Stomach (tissue), 9 donors: ENCODE measurements around the gene EGFL6. TPM values are rescaled to one million over a fixed set of nuclear protein-coding genes. Genes with fewer than 3 reads are reported as not detected.

ENCODE experiments used
- DNase-seq, 2 donors: peaks; one replicate each; pipeline versions ENCODE4 v3.0.0 to v3.0.0-alpha.2; 2013 to 2019
- H3K27ac ChIP-seq, 5 donors: fragments of 200-600 bp in 4 of 5; sonication (generic) in 4 of 5; one replicate each; pipeline ENCODE4 v1.5.1; 2013 to 2019; ENCODE audit warnings: mild to moderate bottlenecking in 1 of 5, moderate library complexity in 1 of 5
- H3K27me3 ChIP-seq, 3 donors: fragments of 200-600 bp; sonication (generic); one replicate each; pipeline ENCODE4 v1.5.1; 2017 to 2019; ENCODE audit warnings: mixed run types in 1 of 3
- H3K36me3 ChIP-seq, 4 donors: fragments of 200-600 bp; sonication (generic); 1 replicate in 3 of 4; 2 replicates in 1 of 4; pipeline ENCODE4 v1.5.1; 2016 to 2019
- H3K4me1 ChIP-seq, 4 donors: fragments of 200-600 bp; sonication (generic); one replicate each; pipeline ENCODE4 v1.5.1; 2016 to 2019
- H3K4me3 ChIP-seq, 4 donors: fragments of 200-600 bp; sonication (generic) in 3 of 4; one replicate each; pipeline ENCODE4 v1.5.1; 2016 to 2019; ENCODE audit warnings: mild to moderate bottlenecking in 1 of 4
- H3K9me3 ChIP-seq, 4 donors: fragments of 200-600 bp; sonication (generic); one replicate each; pipeline ENCODE4 v1.5.1; 2016 to 2019
- CTCF ChIP-seq, 7 experiments: fragments of 450-650 bp in 4 of 7; fragments of 200-600 bp in 3 of 7; sonication (generic) in 3 of 7; IDR thresholded peaks; one replicate each; pipeline ENCODE4 v1.5.1; 2016 to 2019; ENCODE audit warnings: antibody characterized with exemption in 7 of 7, control low read depth in 2 of 7, mild to moderate bottlenecking in 1 of 7
- EP300 ChIP-seq: sonication (generic); formaldehyde crosslinking; IDR thresholded peaks from one replicate; pipeline ENCODE4 v1.6.1; 2017; ENCODE audit warnings: antibody characterized with exemption
- POLR2A ChIP-seq, 4 donors: fragments of 450-650 bp; IDR thresholded peaks; one replicate each; pipeline ENCODE4 v1.6.1; 2016; ENCODE audit warnings: antibody characterized with exemption in 4 of 4, control low read depth in 2 of 4, mild to moderate bottlenecking in 1 of 4, moderate library complexity in 1 of 4
- POLR2AphosphoS5 ChIP-seq, 3 donors: sonication (generic); formaldehyde crosslinking; IDR thresholded peaks; one replicate each; pipeline ENCODE4 v1.6.1; 2016; ENCODE audit warnings: antibody characterized with exemption in 3 of 3
- WGBS, 5 donors: extraction: QIAGEN DNeasy Blood & Tissue Kit in 3 of 5; methylation state at CpG; one replicate each; pipeline versions ENCODE4 v1.1.5 to v1.1.7; 2013 to 2018; 5-methylcytosine and 5-hydroxymethylcytosine counted together
- intact Hi-C: fragments of 100-400 bp; cut with DNase I; formaldehyde crosslinking; loops from one replicate; pipeline ENCODE4 v1.15.1; 2023; ENCODE audit warnings: low total_unique reads
- polyA plus RNA-seq, 3 donors: library from polyadenylated mRNA; stranded (reverse); fragments of 200-250 nt; gene quantifications; one replicate each; pipeline ENCODE4 v1.2.3, GENCODE V29; 2013
- total RNA-seq, 5 donors: library from RNA; depleted of rRNA; stranded (reverse); fragments of >200 nt; gene quantifications; one replicate each; pipeline versions ENCODE4 v1.1.0 to v1.2.3, GENCODE V29; 2014 to 2016
- donor health status: healthy with polysubstance abuse.
- donor health status: Bipolar disorder and iron deficiency.
- donor health status: healthy.

The EGFL6 gene
- total and polyA plus RNA-seq, 8 donors = 0.92 to 6.4 (median 2.6) TPM; not detected in 4

- TF ChIP-seq POLR2AphosphoS5 (IDR thresholded peaks at IDR 0.05) (no peak), CTCF (IDR thresholded peaks at IDR 0.05) (peak in 1 of 7 experiments; percentile 10)
- DNase-seq = no peak
- no peak overlapping the region for H3K4me3 ChIP-seq
- H3K27me3 ChIP-seq = peaks cover 0 to 11% (median 0%) of the 10 kb centered on the region in 3 donors
- WGBS, 5 donors = 69 to 84% (median 79%) methylated on average over 3 of the region's 3 CpGs
- H3K36me3 ChIP-seq = no peaks in the 10 kb centered on the region
- intact Hi-C loops = no loop called here
- peaks cover 0 to 7% (median 3%) of the 10 kb centered on the region in 4 donors for H3K9me3 ChIP-seq
- no peak overlapping the region for H3K27ac ChIP-seq
- no peaks in the 10 kb centered on the region for H3K4me1 ChIP-seq
Measured at GRCh38 chrX:13598877-13599276, 29.5 kb downstream of the EGFL6 start.

- intact Hi-C loops = no loop called here
- H3K27ac ChIP-seq = no peak overlapping the region
- peaks cover 0 to 7% (median 3%) of the 10 kb centered on the region in 4 donors for H3K9me3 ChIP-seq
- 73 to 91% (median 87%) methylated on average over 1 of the region's 1 CpG for WGBS, 5 donors
- H3K4me3 ChIP-seq = no peak overlapping the region
- no peak for DNase-seq
- peaks cover 0 to 15% (median 0%) of the 10 kb centered on the region in 3 donors for H3K27me3 ChIP-seq
- no peaks in the 10 kb centered on the region for H3K36me3 ChIP-seq
- no peak for TF ChIP-seq CTCF (IDR thresholded peaks at IDR 0.05)
- no peaks in the 10 kb centered on the region for H3K4me1 ChIP-seq
Measured at GRCh38 chrX:13599491-13599890, 30.1 kb downstream of the EGFL6 start.

- intact Hi-C loops = no loop called here
- Histone ChIP-seq H3K27ac (no peak overlapping the region), H3K27me3 (peaks cover 0 to 11% (median 0%) of the 10 kb centered on the region in 3 donors), H3K9me3 (peaks cover 0 to 7% (median 3%) of the 10 kb centered on the region in 4 donors), H3K4me1 (no peaks in the 10 kb centered on the region), H3K4me3 (no peak overlapping the region), H3K36me3 (no peaks in the 10 kb centered on the region)
- TF ChIP-seq POLR2AphosphoS5 (IDR thresholded peaks at IDR 0.05) (no peak), POLR2A (IDR thresholded peaks at IDR 0.05) (no peak)
- no peak for DNase-seq
- WGBS, 5 donors = 71 to 100% (median 80%) methylated on average over 1 of the region's 1 CpG
Measured at GRCh38 chrX:13605611-13606010, 36.2 kb downstream of the EGFL6 start.

- peaks cover 0 to 3% (median 1%) of the 10 kb centered on the region in 4 donors for H3K9me3 ChIP-seq
- WGBS, 5 donors = 46 to 61% (median 50%) methylated on average over 6 of the region's 6 CpGs
- no peak for TF ChIP-seq POLR2A (IDR thresholded peaks at IDR 0.05)
- TF ChIP-seq CTCF (IDR thresholded peaks at IDR 0.05) = no peak
- TF ChIP-seq EP300 = no peak
- no peak for TF ChIP-seq POLR2AphosphoS5 (IDR thresholded peaks at IDR 0.05)
- no peaks in the 10 kb centered on the region for H3K36me3 ChIP-seq
- H3K27ac ChIP-seq = peak overlapping the region in 3 of 5 donors; percentile 29 to 46 (median 31)
- H3K4me1 ChIP-seq = no peaks in the 10 kb centered on the region
- H3K4me3 ChIP-seq = no peak overlapping the region
- intact Hi-C loops = no loop called here
- no peak for DNase-seq
- peaks cover 0 to 6% (median 0%) of the 10 kb centered on the region in 3 donors for H3K27me3 ChIP-seq
Measured at GRCh38 chrX:13607331-13607995, 38.1 kb downstream of the EGFL6 start.

GRCh38 chrX:13607996-13608365, 38.6 kb downstream of the EGFL6 start:
- Histone ChIP-seq H3K9me3 (no peaks in the 10 kb centered on the region), H3K4me1 (no peaks in the 10 kb centered on the region), H3K36me3 (no peaks in the 10 kb centered on the region), H3K27ac (peak overlapping the region in 2 of 5 donors; percentile 29 to 46), H3K27me3 (peaks cover 0 to 4% (median 0%) of the 10 kb centered on the region in 3 donors), H3K4me3 (no peak overlapping the region)
- 37 to 61% (median 42%) methylated on average over 2 of the region's 2 CpGs for WGBS, 5 donors
- peak; percentile 31 to 65 for DNase-seq
- intact Hi-C loops = no loop called here
- TF ChIP-seq POLR2AphosphoS5 (IDR thresholded peaks at IDR 0.05) (no peak), POLR2A (IDR thresholded peaks at IDR 0.05) (no peak), CTCF (IDR thresholded peaks at IDR 0.05) (no peak), EP300 (no peak)
